Common myeloid progenitor, CD34-positive (primary cell): Measurements from ENCODE around the gene CCDC142.
A peak's percentile ranks its signal among the peaks of the same experiment; 100 is the strongest.

ENCODE experiments used
- CTCF ChIA-PET: fragments of 350-600 bp; sonication (Branson Sonifier 250); formaldehyde crosslinking; loops from one replicate; lab custom pipeline; 2021; ENCODE audit warnings: antibody characterized with exemption; lab: Charles Lee
- POLR2A ChIA-PET: fragments of 350-600 bp; sonication (Branson Sonifier 250); formaldehyde crosslinking; loops from one replicate; lab custom pipeline; 2021; ENCODE audit warnings: antibody characterized with exemption; lab: Charles Lee
- DNase-seq, 3 donors: peaks; one replicate each; pipeline versions ENCODE4 v3.0.0 to v3.0.0-alpha.2; 2013
- H3K27ac ChIP-seq, 2 experiments: 1 replicate in 1 of 2; 2 replicates in 1 of 2; pipeline ENCODE4 v1.7.0; 2013; ENCODE audit warnings: inconsistent platforms in 2 of 2, low read length in 2 of 2, mild to moderate bottlenecking in 2 of 2, low read depth in 1 of 2, moderate library complexity in 1 of 2; ENCODE audit not compliant: severe bottlenecking in 2 of 2, insufficient read depth in 1 of 2, poor library complexity in 1 of 2
- H3K27me3 ChIP-seq, 5 experiments: replicated peaks in 2 of 5; 1 replicate in 3 of 5; 2 replicates in 2 of 5; pipeline versions ENCODE4 v1.6.1 to v1.7.0; 2013; ENCODE audit warnings: low read length in 4 of 5, mild to moderate bottlenecking in 2 of 5, moderate library complexity in 2 of 5, inconsistent platforms in 1 of 5; ENCODE audit not compliant: insufficient read depth in 5 of 5, control insufficient read depth in 4 of 5
- H3K36me3 ChIP-seq, 4 experiments: 1 replicate in 2 of 4; 2 replicates in 2 of 4; pipeline versions ENCODE4 v1.6.1 to v1.7.0; 2013; ENCODE audit warnings: low read length in 3 of 4, control low read depth in 1 of 4, mild to moderate bottlenecking in 1 of 4; ENCODE audit not compliant: control insufficient read depth in 4 of 4, insufficient read depth in 4 of 4
- H3K4me1 ChIP-seq, 4 experiments: 1 replicate in 3 of 4; 2 replicates in 1 of 4; pipeline versions ENCODE4 v1.6.1 to v1.7.1; 2013; ENCODE audit warnings: low read length in 3 of 4, mild to moderate bottlenecking in 3 of 4, control low read depth in 1 of 4, inconsistent platforms in 1 of 4, moderate library complexity in 1 of 4; ENCODE audit not compliant: control insufficient read depth in 4 of 4, insufficient read depth in 4 of 4; ENCODE audit errors: control extremely low read depth in 1 of 4
- H3K4me3 ChIP-seq, 7 experiments: 1 replicate in 4 of 7; 2 replicates in 3 of 7; pipeline versions ENCODE4 v1.5.1 to v1.7.0; 2013; ENCODE audit warnings: mild to moderate bottlenecking in 7 of 7, low read length in 6 of 7, moderate library complexity in 6 of 7, inconsistent platforms in 2 of 7, low read depth in 2 of 7, control low read depth in 1 of 7; ENCODE audit not compliant: insufficient read depth in 4 of 7, control insufficient read depth in 1 of 7; ENCODE audit errors: extremely low read depth in 1 of 7
- H3K9me3 ChIP-seq, 5 experiments: 1 replicate in 4 of 5; 2 replicates in 1 of 5; pipeline versions ENCODE4 v1.6.1 to v1.7.1; 2013; ENCODE audit warnings: low read length in 4 of 5, mild to moderate bottlenecking in 2 of 5, inconsistent platforms in 1 of 5, low read depth in 1 of 5, moderate library complexity in 1 of 5; ENCODE audit not compliant: control insufficient read depth in 4 of 5, insufficient read depth in 2 of 5; ENCODE audit errors: control extremely low read depth in 1 of 5
- WGBS: methylation state at CpG from one replicate; pipeline ENCODE4 v1.1.5; 2013; ENCODE audit not compliant: insufficient coverage; 5-methylcytosine and 5-hydroxymethylcytosine counted together

CCDC142 gene

DNA sequence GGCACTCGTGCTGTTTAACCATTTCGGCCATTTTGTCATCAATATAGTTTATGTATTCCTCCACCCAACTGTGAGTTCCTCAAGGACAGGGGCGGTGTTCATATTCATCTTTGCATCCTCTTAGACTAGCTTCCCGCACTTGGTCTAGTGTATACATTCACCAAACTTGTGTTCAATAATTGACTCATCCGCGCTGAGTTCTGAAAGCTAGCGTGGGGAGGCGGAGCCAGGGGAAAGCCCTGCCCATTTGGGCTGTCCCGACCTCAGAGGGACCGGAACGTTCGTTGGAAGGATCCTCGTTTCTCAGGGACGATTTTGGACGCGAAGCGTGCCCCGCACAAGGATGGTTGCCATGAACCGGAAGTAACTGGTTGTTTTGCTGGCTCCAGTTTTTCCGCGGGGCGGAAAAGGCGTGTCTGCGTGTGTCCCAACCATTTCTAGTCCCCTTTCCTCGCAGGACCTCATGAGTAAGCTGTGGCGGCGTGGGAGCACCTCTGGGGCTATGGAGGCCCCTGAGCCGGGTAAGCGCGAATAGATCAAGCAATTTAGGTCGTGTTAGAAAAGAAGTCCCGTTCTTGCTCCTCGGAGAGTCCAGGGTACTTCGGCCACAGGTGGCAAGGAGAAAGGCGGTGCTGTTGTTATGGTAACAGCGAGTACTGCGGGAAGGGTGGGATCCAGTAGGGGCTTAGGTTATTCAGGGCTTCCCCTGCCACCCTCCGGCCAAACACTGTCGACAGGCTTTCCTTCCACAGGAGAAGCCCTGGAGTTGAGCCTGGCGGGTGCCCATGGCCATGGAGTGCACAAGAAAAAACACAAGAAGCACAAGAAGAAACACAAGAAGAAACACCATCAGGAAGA lies 27.9 kb downstream of the CCDC142 start, which contains the start of gene INO80B:
TSS of gene INO80B (plus strand) at position 434 of the 858 bp plus-strand sequence. CDS start at position 464, 30 bp downstream.
- Histone ChIP-seq H3K27me3 (no peaks in the 10 kb centered on the region), H3K4me3 (peak within 1 kb of the TSS; percentile 72 to 97 (median 83)), H3K4me1 (peaks cover 6 to 57% (median 42%) of the 10 kb centered on the region in 4 experiments), H3K9me3 (no peaks in the 10 kb centered on the region), H3K27ac (peak within 1 kb of the TSS; percentile 70 to 83), H3K36me3 (peaks cover 0 to 3% (median 0%) of the 10 kb centered on the region in 4 experiments)
- ChIA-PET POLR2A (interaction anchor here (0.6 to 1.6 kb wide), 6 partner anchors 10 to 74 kb away, joined by 3 to 6 read pairs (median 4); partner anchors contain the start of gene MRPL53), CTCF (interaction anchor here (0.7 to 8.2 kb wide), 14 partner anchors 10 to 130 kb away, joined by 3 to 59 read pairs (median 4); partner anchors contain the start of genes CCDC142, MOGS, MRPL53 and TTC31)
- 0% methylated on average over 34 of the region's 40 CpGs for WGBS
- DNase-seq: peak; percentile 99

DNA sequence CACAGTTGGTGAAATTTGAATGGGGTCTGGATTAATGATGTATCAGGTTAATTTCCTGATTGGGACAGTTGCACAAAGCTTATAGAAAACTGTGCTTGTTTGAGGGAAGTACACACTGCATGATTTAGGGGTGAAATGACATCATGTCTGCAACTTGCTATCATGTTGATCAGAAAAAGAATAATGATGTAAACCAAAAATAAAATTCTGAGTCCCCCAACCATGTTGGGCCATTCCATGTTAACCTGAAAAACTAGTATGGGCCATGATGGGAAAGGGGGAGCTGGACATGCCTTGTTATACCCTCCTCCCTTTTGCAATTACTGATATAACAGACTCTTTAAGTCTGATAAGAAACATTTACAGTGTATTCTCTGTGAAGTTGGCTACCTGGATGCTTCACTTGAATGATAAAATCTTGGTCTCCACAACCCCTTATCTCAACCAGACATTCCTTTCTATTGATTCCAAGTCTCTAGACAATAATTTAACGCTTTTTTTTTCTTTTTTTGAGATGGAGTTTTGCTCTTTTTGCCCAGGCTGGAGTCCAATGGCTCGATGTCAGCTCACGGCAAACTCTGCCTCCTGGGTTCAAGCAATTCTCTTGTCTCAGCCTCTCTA lies 32.1 kb downstream of the CCDC142 start:
- Histone ChIP-seq H3K4me1 (peaks cover 0 to 22% (median 18%) of the 10 kb centered on the region in 4 experiments), H3K27me3 (no peaks in the 10 kb centered on the region), H3K36me3 (no peaks in the 10 kb centered on the region), H3K27ac (no peak overlapping the region), H3K9me3 (no peaks in the 10 kb centered on the region), H3K4me3 (no peak overlapping the region)
- WGBS: 100% methylated on average over 2 of the region's 3 CpGs
- ChIA-PET POLR2A (no interaction called here), CTCF (no interaction called here)
- DNase-seq: no peak

DNA sequence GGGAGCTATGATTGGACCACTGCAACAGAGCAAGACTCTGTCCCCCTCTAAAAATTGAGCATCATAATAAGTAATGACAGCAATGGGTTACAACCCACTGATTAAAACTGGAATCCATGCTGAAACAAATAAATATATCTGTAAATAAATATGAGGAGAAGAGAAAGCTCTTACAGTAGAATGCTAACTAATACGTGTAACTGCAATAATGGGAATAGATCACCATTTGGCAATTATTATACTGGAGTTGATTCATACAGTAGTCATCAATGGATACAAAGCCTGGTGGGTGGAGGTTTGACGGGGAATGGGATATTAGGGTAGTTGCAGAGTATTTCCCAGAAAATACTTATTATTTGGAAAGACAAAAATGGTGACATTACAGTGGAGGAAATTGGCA lies 34.0 kb downstream of the CCDC142 start:
- Histone ChIP-seq H3K36me3 (no peaks in the 10 kb centered on the region), H3K4me3 (no peak overlapping the region), H3K9me3 (no peaks in the 10 kb centered on the region), H3K27ac (no peak overlapping the region), H3K27me3 (peaks cover 0 to 3% (median 0%) of the 10 kb centered on the region in 5 experiments), H3K4me1 (peaks cover 4 to 19% (median 15%) of the 10 kb centered on the region in 4 experiments)
- WGBS: 100% methylated on average over 2 of the region's 2 CpGs
- POLR2A ChIA-PET: no interaction called here
- no peak for DNase-seq
- CTCF ChIA-PET: interaction anchor here (0.6 to 1.4 kb wide), 2 partner anchors 199 to 324 kb away, joined by 4 read pairs; no protein-coding TSS in a partner anchor

DNA sequence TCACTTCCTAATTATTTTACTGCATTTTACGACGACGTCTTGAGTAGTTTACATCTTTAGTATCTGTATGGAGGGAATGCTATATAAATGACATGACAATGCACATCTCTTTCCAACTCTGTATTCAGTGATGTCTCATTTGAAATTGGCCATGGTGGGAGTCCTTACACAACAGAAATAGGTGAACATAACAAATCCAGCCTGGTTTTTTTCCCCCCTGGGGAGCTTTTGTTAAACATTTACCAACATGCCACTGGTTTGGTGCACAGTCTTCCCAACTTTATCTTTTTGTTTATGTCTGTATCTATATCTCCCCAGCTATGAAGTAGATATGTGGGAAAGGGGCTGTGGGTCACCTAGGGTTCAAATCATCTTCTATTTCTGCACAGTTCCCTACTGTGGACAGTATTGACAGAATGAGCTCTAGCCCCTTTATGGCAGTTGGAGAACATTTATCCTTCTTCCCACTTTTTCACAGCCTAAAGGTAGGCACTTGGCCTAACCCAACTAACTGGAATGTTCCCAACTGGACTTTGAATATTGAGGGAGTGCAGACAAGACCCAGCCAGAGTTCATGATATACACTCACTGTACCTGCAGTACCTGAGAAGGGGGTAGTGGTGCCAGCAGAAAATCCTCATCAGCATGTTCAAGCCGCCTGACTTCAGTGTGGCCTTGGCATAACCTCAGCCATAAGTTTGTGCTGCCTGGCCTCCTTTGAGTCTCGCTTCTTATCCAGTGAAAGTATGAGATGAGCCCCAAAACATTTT lies 35.4 kb downstream of the CCDC142 start:
- 100% methylated on average over 2 of the region's 5 CpGs for WGBS
- H3K36me3 ChIP-seq: no peaks in the 10 kb centered on the region
- DNase-seq: no peak
- H3K27ac ChIP-seq: no peak overlapping the region
- CTCF ChIA-PET: interaction anchor here (0.8 to 1.1 kb wide), 2 partner anchors 11 to 22 kb away, joined by 3 read pairs; partner anchors contain the start of gene WBP1
- H3K9me3 ChIP-seq: no peaks in the 10 kb centered on the region
- POLR2A ChIA-PET: no interaction called here
- no peak overlapping the region for H3K4me3 ChIP-seq
- peaks cover 0 to 9% (median 2%) of the 10 kb centered on the region in 5 experiments for H3K27me3 ChIP-seq
- peaks cover 4 to 14% (median 9%) of the 10 kb centered on the region in 4 experiments for H3K4me1 ChIP-seq

DNA sequence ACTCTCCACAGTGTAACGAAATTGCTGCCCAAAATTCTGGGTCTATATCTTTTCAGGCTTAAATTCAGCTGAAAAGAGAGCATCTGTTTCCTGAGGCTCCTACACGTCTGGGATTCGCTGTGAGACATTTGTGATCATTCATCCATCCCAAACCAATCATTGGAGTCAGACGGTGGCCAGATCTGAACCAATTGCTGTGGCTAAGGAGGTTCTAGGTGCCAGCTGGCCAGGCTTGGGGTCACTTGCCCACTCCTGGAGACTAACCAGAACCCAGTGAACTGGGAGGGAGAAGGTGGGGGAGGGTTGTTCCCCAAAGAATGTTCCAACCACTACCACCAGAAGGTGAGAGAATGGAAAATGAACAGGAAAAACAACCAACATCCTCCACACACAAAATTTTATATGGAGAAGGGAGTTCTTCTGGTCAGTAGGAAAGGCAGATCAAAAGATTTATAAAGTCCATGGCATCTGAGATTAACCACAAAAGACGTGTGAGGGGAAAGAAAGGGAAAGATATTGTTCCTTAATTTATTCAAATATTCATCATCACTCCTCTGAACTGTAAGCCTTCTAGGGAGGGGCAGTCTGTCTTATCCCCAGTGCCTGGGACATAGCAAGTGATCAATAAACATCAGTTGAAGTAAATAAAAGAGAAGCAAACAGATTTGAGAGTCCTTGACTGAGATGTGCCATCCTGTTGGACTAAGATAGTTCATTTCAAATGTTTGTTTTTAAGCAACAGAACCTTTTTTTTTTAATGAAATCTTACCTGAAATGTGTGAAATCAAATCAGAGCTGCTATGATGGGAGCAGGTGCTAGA lies 38.1 kb downstream of the CCDC142 start:
- ChIA-PET CTCF (interaction anchor here (0.7 to 1.6 kb wide), 6 partner anchors 7 to 36 kb away, joined by 3 to 4 read pairs (median 3); partner anchors contain the start of genes C2orf81 and WBP1), POLR2A (interaction anchor here (1.6 kb wide), 1 partner anchor 10 kb away, joined by 6 read pairs; the partner anchor contains the start of gene INO80B)
- Histone ChIP-seq H3K27me3 (peaks cover 0 to 27% (median 10%) of the 10 kb centered on the region in 5 experiments), H3K36me3 (no peaks in the 10 kb centered on the region), H3K4me1 (peaks cover 4 to 30% (median 24%) of the 10 kb centered on the region in 4 experiments), H3K9me3 (no peaks in the 10 kb centered on the region), H3K4me3 (no peak overlapping the region), H3K27ac (no peak overlapping the region)
- WGBS: 67% methylated on average over 1 of the region's 5 CpGs
- DNase-seq: no peak
